KG1 (cell line): ENCODE measurements around the gene RNASEH2A.
A peak's percentile ranks its signal among the peaks of the same experiment; 100 is the strongest.
"Not testable (repeated sequence)": the region's sequence is repeated elsewhere in the genome, so short reads cannot be mapped to it uniquely, and the experiment has no call there.

Experiments used
- DNase-seq: peaks from one replicate; lab custom pipeline; 2025; lab: John Stamatoyannopoulos, UW

Gene RNASEH2A

GRCh38 chr19:12833418-12833737 is 27.0 kb downstream of the RNASEH2A start:
- no peak for DNase-seq

- no peak for DNase-seq
These were observed 27.6 kb downstream of the RNASEH2A start for GRCh38 chr19:12833738-12834565.

- no peak for DNase-seq
These were observed 28.2 kb downstream of the RNASEH2A start, which contains the start of gene RTBDN for GRCh38 chr19:12834566-12834943. RTBDN (minus strand) TSS chr19:12834579; CDS start chr19:12829979, 4,600 bp downstream.

- no peak for DNase-seq
These were observed 28.8 kb downstream of the RNASEH2A start for GRCh38 chr19:12834976-12835757.

GRCh38 chr19:12836529-12836863 is 30.1 kb downstream of the RNASEH2A start:
- no peak for DNase-seq

- no peak for DNase-seq
These were observed 30.8 kb downstream of the RNASEH2A start for GRCh38 chr19:12837225-12837624.

GRCh38 chr19:12838182-12838885 is 31.9 kb downstream of the RNASEH2A start, which contains the start of gene MAST1:
MAST1 (plus strand) TSS chr19:12838515; CDS start chr19:12838573, 58 bp downstream.
- DNase-seq = no peak

- DNase-seq = no peak
These were observed 32.7 kb downstream of the RNASEH2A start for GRCh38 chr19:12838886-12839756.

GRCh38 chr19:12840091-12841079 is 34.0 kb downstream of the RNASEH2A start:
- DNase-seq = no peak

- DNase-seq = no peak
These were observed 34.7 kb downstream of the RNASEH2A start for GRCh38 chr19:12841094-12841493.

- no peak for DNase-seq
These were observed 36.1 kb downstream of the RNASEH2A start for GRCh38 chr19:12842511-12842910.

GRCh38 chr19:12843328-12843727 is 36.9 kb downstream of the RNASEH2A start:
- no peak for DNase-seq

- DNase-seq = no peak
These were observed 37.8 kb downstream of the RNASEH2A start for GRCh38 chr19:12843999-12844732.

- DNase-seq = not testable (repeated sequence)
These were observed 40.2 kb downstream of the RNASEH2A start for GRCh38 chr19:12846613-12847012.

- DNase-seq = peak; percentile 35
These were observed 41.1 kb downstream of the RNASEH2A start for GRCh38 chr19:12847159-12848139.

GRCh38 chr19:12856653-12857052 is 50.3 kb downstream of the RNASEH2A start:
- DNase-seq = no peak

- DNase-seq = no peak
These were observed 51.9 kb downstream of the RNASEH2A start for GRCh38 chr19:12858041-12858928.
